ENCODE measurements around the gene CFAP73. TPM values are rescaled to one million over a fixed set of nuclear protein-coding genes. Genes with fewer than 3 reads are reported as not detected.

The CFAP73 gene
- total RNA-seq, 1 experiment from 2014 or later = 0.10 TPM

DNA sequence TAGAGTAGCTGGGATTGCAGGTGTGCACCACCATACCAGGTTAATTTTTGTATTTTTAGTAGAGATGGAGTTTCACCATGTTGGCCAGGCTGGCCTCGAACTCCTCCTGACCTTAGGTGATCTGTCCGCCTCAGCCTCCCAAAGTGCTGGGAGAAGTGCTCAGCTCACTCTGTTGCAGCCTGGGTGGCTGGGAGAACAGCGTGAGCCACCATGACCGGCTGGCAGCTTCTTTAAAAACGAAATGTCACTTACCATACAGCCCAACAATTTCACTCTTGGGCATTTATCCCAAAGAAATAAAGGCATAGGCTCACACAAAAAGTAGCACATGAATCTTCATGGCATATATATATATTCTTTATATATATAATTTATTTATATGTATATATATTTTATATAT is 4.7 kb upstream of the CFAP73 start:
- ATAC-seq (no peak), DNase-seq (ENCODE audit: low read depth, low spot score) (no peak)
- Histone ChIP-seq H3K36me3 (ENCODE audit: control insufficient read depth, insufficient read depth, low read length) (no peaks in the 10 kb centered on the region), H3K4me1 (ENCODE audit: control insufficient read depth, insufficient read depth, low read length) (peaks cover 13% of the 10 kb centered on the region), H3K4me3 (ENCODE audit: low read depth in 2 of 2, low read length in 2 of 2) (no peak overlapping the region), H3K27ac (ENCODE audit: low read length) (no peak overlapping the region), H3K27me3 (ENCODE audit: control insufficient read depth, insufficient read depth, low read length) (no peaks in the 10 kb centered on the region), H3K9me3 (ENCODE audit: control insufficient read depth, insufficient read depth, low read depth, low read length) (no peaks in the 10 kb centered on the region)
- TF ChIP-seq, protein P1, sequence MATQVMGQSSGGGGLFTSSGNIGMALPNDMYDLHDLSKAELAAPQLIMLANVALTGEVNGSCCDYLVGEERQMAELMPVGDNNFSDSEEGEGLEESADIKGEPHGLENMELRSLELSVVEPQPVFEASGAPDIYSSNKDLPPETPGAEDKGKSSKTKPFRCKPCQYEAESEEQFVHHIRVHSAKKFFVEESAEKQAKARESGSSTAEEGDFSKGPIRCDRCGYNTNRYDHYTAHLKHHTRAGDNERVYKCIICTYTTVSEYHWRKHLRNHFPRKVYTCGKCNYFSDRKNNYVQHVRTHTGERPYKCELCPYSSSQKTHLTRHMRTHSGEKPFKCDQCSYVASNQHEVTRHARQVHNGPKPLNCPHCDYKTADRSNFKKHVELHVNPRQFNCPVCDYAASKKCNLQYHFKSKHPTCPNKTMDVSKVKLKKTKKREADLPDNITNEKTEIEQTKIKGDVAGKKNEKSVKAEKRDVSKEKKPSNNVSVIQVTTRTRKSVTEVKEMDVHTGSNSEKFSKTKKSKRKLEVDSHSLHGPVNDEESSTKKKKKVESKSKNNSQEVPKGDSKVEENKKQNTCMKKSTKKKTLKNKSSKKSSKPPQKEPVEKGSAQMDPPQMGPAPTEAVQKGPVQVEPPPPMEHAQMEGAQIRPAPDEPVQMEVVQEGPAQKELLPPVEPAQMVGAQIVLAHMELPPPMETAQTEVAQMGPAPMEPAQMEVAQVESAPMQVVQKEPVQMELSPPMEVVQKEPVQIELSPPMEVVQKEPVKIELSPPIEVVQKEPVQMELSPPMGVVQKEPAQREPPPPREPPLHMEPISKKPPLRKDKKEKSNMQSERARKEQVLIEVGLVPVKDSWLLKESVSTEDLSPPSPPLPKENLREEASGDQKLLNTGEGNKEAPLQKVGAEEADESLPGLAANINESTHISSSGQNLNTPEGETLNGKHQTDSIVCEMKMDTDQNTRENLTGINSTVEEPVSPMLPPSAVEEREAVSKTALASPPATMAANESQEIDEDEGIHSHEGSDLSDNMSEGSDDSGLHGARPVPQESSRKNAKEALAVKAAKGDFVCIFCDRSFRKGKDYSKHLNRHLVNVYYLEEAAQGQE (IDR thresholded peaks at IDR 0.05; ENCODE audit: insufficient read depth in 1 of 2, low read depth in 2 of 2, low read length in 1 of 2) = no peak
- TF ChIP-seq POLR2AphosphoS5 (IDR thresholded peaks at IDR 0.05; ENCODE audit: low read depth, low read length) (no peak), SIN3A (IDR thresholded peaks at IDR 0.05; ENCODE audit: borderline replicate concordance, insufficient read depth, low read depth, low read length) (no peak), CTCF (IDR thresholded peaks at IDR 0.05) (no peak), TCF7L2 (IDR thresholded peaks at IDR 0.05; ENCODE audit: low read depth, low read length) (no peak)
- ChIA-PET CTCF (no interaction called here), POLR2A (no interaction called here)
- no TSS peak for BruUV-seq (replicated peaks)
- in situ Hi-C loops (cut with HindIII; ENCODE audit: low pct_unique_long_range_greater_than_20kb, low sequenced_read_pairs) (no loop called here), intact Hi-C loops (cut with micrococcal nuclease; ENCODE audit: unreplicated experiment) (no loop called here)

DNA sequence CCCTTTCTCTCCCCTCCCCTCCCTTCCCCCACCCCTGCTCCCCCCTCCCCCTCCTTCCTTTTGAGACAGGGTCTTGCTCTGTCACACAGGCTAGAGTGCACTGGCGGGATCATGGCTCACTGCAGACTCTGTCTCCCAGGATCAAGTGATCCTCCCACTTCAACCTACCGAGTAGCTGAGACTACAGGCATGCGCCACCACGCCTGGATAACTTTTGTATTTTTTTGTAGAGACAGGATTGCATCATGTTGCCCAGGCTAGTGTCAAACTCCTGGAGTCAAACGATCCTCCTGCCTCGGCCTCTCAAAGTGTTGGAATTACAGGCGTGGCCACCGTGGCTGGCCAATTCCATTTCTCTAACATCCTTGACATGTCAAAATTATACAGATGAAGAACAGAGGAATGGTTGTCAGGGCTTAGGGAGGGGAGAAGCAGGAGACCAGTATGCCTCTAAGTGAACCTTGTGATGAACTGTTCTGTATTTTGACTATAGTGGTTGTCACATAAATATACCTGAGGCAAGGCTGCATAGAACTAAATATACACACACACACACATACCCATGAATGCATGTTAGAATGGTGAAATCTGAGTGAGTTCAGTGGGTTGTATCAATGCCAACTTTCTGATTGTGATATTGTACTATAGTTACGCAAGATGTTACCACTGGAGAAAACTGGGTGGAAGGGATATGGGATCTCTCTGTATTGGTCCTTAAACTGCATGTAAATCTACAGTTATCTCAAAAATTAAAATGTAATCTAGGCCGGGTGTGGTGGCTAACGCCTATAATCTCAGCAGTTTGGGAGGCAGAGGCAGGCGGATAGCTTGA is 3.6 kb upstream of the CFAP73 start:
- no peak overlapping the region for H3K27ac ChIP-seq (ENCODE audit: low read length)
- no peaks in the 10 kb centered on the region for H3K36me3 ChIP-seq (ENCODE audit: control insufficient read depth, insufficient read depth, low read length)
- ATAC-seq (no peak), DNase-seq (ENCODE audit: low read depth, low spot score) (no peak)
- H3K4me3 ChIP-seq (ENCODE audit: low read depth in 2 of 2, low read length in 2 of 2) = no peak overlapping the region
- ChIA-PET CTCF (no interaction called here), POLR2A (no interaction called here)
- TF ChIP-seq CTCF (IDR thresholded peaks at IDR 0.05) (no peak), TCF7L2 (IDR thresholded peaks at IDR 0.05; ENCODE audit: low read depth, low read length) (no peak), SIN3A (IDR thresholded peaks at IDR 0.05; ENCODE audit: borderline replicate concordance, insufficient read depth, low read depth, low read length) (no peak), POLR2AphosphoS5 (IDR thresholded peaks at IDR 0.05; ENCODE audit: low read depth, low read length) (no peak)
- TF ChIP-seq, protein P1 (IDR thresholded peaks at IDR 0.05; ENCODE audit: insufficient read depth in 1 of 2, low read depth in 2 of 2, low read length in 1 of 2) = no peak
- no peaks in the 10 kb centered on the region for H3K27me3 ChIP-seq (ENCODE audit: control insufficient read depth, insufficient read depth, low read length)
- no TSS peak for BruUV-seq (replicated peaks)
- intact Hi-C loops (cut with micrococcal nuclease; ENCODE audit: unreplicated experiment) (no loop called here), in situ Hi-C loops (cut with HindIII; ENCODE audit: low pct_unique_long_range_greater_than_20kb, low sequenced_read_pairs) (no loop called here)
- H3K4me1 ChIP-seq (ENCODE audit: control insufficient read depth, insufficient read depth, low read length) = peaks cover 17% of the 10 kb centered on the region
- H3K9me3 ChIP-seq (ENCODE audit: control insufficient read depth, insufficient read depth, low read depth, low read length) = no peaks in the 10 kb centered on the region
